PC-3 (cell line): ENCODE measurements around the gene PPFIA1.

Source experiments
- EZH2phosphoT487 ChIP-seq: fragments of 300-600 bp; sonication (generic); IDR thresholded peaks from 2 replicates; pipeline ENCODE4 v1.6.1; 2018; ENCODE audit warnings: mild to moderate bottlenecking, antibody characterized with exemption, low read length, borderline replicate concordance
- TF ChIP-seq, protein P1 (sequence below): fragments of 300-600 bp; sonication (generic); conservative IDR thresholded peaks from 2 replicates; pipeline ENCODE4 v1.5.1; 2017; ENCODE audit warnings: antibody characterized with exemption, low read depth, mild to moderate bottlenecking, low read length

DNA sequence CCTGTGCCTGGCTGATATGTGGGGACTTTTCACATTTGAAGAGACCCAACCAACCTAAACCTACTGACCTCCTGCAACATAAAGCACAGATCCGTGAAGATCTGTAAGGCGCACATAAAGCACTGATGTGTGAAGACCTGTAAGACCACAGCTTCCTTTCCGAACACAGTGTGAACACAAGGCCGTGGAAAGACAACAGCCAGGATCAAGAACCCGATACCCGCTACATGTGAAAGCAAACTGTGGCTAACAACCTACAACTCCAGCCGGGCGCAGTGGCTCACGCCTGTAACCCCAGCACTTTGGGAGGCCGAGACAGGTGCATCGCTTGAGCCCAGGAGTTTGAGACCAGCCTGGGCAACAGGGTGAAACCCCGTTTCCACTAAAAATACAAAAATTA lies 17.6 kb upstream of the PPFIA1 start:
- TF ChIP-seq, protein P1, sequence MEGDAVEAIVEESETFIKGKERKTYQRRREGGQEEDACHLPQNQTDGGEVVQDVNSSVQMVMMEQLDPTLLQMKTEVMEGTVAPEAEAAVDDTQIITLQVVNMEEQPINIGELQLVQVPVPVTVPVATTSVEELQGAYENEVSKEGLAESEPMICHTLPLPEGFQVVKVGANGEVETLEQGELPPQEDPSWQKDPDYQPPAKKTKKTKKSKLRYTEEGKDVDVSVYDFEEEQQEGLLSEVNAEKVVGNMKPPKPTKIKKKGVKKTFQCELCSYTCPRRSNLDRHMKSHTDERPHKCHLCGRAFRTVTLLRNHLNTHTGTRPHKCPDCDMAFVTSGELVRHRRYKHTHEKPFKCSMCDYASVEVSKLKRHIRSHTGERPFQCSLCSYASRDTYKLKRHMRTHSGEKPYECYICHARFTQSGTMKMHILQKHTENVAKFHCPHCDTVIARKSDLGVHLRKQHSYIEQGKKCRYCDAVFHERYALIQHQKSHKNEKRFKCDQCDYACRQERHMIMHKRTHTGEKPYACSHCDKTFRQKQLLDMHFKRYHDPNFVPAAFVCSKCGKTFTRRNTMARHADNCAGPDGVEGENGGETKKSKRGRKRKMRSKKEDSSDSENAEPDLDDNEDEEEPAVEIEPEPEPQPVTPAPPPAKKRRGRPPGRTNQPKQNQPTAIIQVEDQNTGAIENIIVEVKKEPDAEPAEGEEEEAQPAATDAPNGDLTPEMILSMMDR, result no peak
- TF ChIP-seq EZH2phosphoT487, result no peak
